Lower leg skin (tissue), 3 donors: ENCODE data around the gene AMFR.

ENCODE experiments used
- POLR2A ChIP-seq, 2 donors: fragments of 450-650 bp; IDR thresholded peaks; one replicate each; pipeline ENCODE4 v1.6.1; 2016 to 2017; ENCODE audit warnings: antibody characterized with exemption in 2 of 2, mild to moderate bottlenecking in 1 of 2, moderate library complexity in 1 of 2
- TF ChIP-seq, protein P1 (sequence below), 3 donors: fragments of 450-650 bp; IDR thresholded peaks; one replicate each; pipeline ENCODE4 v1.5.1; 2016; ENCODE audit warnings: antibody characterized with exemption in 3 of 3, mild to moderate bottlenecking in 3 of 3, moderate library complexity in 2 of 3

DNA sequence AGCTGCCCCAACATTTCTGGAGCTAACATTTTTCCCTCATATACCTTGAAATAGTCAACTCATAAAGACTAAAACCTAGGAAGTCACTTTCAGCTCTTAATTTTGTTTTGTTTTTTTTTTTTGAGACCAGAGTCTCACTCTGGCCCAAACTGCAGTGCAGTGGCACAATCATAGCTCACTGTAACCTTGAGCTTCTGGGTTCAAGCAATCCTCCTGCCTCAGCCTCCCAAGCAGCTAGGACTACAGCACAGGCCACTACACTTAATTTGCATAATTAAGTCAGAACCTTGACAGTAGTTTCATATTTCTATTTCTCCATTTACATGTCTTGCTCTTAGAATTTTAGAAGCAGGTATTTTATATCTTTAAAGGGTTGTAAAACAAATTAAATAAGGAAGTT lies 4.7 kb downstream of the AMFR start:
- TF ChIP-seq, protein P1, sequence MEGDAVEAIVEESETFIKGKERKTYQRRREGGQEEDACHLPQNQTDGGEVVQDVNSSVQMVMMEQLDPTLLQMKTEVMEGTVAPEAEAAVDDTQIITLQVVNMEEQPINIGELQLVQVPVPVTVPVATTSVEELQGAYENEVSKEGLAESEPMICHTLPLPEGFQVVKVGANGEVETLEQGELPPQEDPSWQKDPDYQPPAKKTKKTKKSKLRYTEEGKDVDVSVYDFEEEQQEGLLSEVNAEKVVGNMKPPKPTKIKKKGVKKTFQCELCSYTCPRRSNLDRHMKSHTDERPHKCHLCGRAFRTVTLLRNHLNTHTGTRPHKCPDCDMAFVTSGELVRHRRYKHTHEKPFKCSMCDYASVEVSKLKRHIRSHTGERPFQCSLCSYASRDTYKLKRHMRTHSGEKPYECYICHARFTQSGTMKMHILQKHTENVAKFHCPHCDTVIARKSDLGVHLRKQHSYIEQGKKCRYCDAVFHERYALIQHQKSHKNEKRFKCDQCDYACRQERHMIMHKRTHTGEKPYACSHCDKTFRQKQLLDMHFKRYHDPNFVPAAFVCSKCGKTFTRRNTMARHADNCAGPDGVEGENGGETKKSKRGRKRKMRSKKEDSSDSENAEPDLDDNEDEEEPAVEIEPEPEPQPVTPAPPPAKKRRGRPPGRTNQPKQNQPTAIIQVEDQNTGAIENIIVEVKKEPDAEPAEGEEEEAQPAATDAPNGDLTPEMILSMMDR (IDR thresholded peaks at IDR 0.05), result no peak
- TF ChIP-seq POLR2A (IDR thresholded peaks at IDR 0.05), result no peak
